Neural crest cell (in vitro differentiated cells): ENCODE measurements around the gene OPALIN. TPM values are rescaled to one million over a fixed set of nuclear protein-coding genes. Genes with fewer than 3 reads are reported as not detected.

ENCODE experiments used
- DNase-seq: peaks from one replicate; pipeline ENCODE4 v3.0.0; 2021; ENCODE audit warnings: low read depth, mixed read lengths, low spot score
- H3K27ac Mint-ChIP-seq: one replicate; pipeline ENCODE4 v1.8.0; 2021; ENCODE audit warnings: mild to moderate bottlenecking, mixed read lengths; ENCODE audit not compliant: unreplicated experiment
- H3K27me3 Mint-ChIP-seq: 2 replicates; pipeline ENCODE4 v1.8.0; 2021; ENCODE audit warnings: low read depth, mild to moderate bottlenecking, mixed read lengths
- H3K36me3 Mint-ChIP-seq: 2 replicates; pipeline ENCODE4 v1.8.0; 2021; ENCODE audit warnings: low read depth, mild to moderate bottlenecking, mixed read lengths
- H3K4me1 Mint-ChIP-seq: 2 replicates; pipeline ENCODE4 v1.8.0; 2021; ENCODE audit warnings: mixed read lengths
- H3K4me3 Mint-ChIP-seq: one replicate; pipeline ENCODE4 v1.8.0; 2021; ENCODE audit warnings: mild to moderate bottlenecking, mixed read lengths
- H3K9me3 Mint-ChIP-seq: 2 replicates; pipeline ENCODE4 v1.8.0; 2021; ENCODE audit warnings: mixed read lengths
- CTCF ChIP-seq: fragments of 200-600 bp; sonication (generic); conservative IDR thresholded peaks from 2 replicates; pipeline ENCODE4 v1.5.0; 2021; ENCODE audit warnings: antibody characterized with exemption, mild to moderate bottlenecking
- total RNA-seq: library from RNA; stranded (reverse); gene quantifications from 2 replicates; pipeline ENCODE4 v1.2.1, GENCODE V29; 2021

Gene OPALIN
- total RNA-seq, 1 donor from 2014 or later = not detected

GRCh38 chr10:96367470-96367869 lies 8.7 kb upstream of the OPALIN start:
- no peak overlapping the region for H3K4me3 Mint-ChIP-seq
- peaks cover 6% of the 10 kb centered on the region for H3K4me1 Mint-ChIP-seq
- no peaks in the 10 kb centered on the region for H3K27me3 Mint-ChIP-seq
- no peak for DNase-seq
- no peaks in the 10 kb centered on the region for H3K9me3 Mint-ChIP-seq
- H3K36me3 Mint-ChIP-seq = no peaks in the 10 kb centered on the region
- no peak overlapping the region for H3K27ac Mint-ChIP-seq
- no peak for TF ChIP-seq CTCF

GRCh38 chr10:96366508-96366907 lies 7.7 kb upstream of the OPALIN start:
- H3K9me3 Mint-ChIP-seq = no peaks in the 10 kb centered on the region
- no peak for DNase-seq
- H3K4me3 Mint-ChIP-seq = no peak overlapping the region
- no peaks in the 10 kb centered on the region for H3K4me1 Mint-ChIP-seq
- no peaks in the 10 kb centered on the region for H3K27me3 Mint-ChIP-seq
- no peak overlapping the region for H3K27ac Mint-ChIP-seq
- no peaks in the 10 kb centered on the region for H3K36me3 Mint-ChIP-seq
- TF ChIP-seq CTCF = no peak

GRCh38 chr10:96365571-96365970 lies 6.8 kb upstream of the OPALIN start:
- Mint-ChIP-seq H3K9me3 (no peaks in the 10 kb centered on the region), H3K4me3 (no peak overlapping the region), H3K36me3 (no peaks in the 10 kb centered on the region), H3K27ac (no peak overlapping the region), H3K4me1 (no peaks in the 10 kb centered on the region), H3K27me3 (no peaks in the 10 kb centered on the region)
- DNase-seq = no peak
- TF ChIP-seq CTCF = no peak

- Mint-ChIP-seq H3K4me3 (no peak overlapping the region), H3K4me1 (no peaks in the 10 kb centered on the region), H3K27me3 (peaks cover 5% of the 10 kb centered on the region), H3K36me3 (no peaks in the 10 kb centered on the region), H3K27ac (no peak overlapping the region), H3K9me3 (no peaks in the 10 kb centered on the region)
- no peak for TF ChIP-seq CTCF
- DNase-seq = no peak
Measured at GRCh38 chr10:96360766-96361165, 2.0 kb upstream of the OPALIN start.

- H3K27me3 Mint-ChIP-seq = peaks cover 5% of the 10 kb centered on the region
- no peaks in the 10 kb centered on the region for H3K4me1 Mint-ChIP-seq
- H3K27ac Mint-ChIP-seq = no peak overlapping the region
- H3K9me3 Mint-ChIP-seq = no peaks in the 10 kb centered on the region
- DNase-seq = no peak
- H3K4me3 Mint-ChIP-seq = no peak overlapping the region
- TF ChIP-seq CTCF = no peak
- no peaks in the 10 kb centered on the region for H3K36me3 Mint-ChIP-seq
Measured at GRCh38 chr10:96360331-96360730, 1.5 kb upstream of the OPALIN start.

- Mint-ChIP-seq H3K9me3 (no peaks in the 10 kb centered on the region), H3K4me3 (no peak overlapping the region)
Measured at GRCh38 chr10:96359616-96360015, 814 bp upstream of the OPALIN start.

More at GRCh38 chr10:96359616-96360015, 814 bp upstream of the OPALIN start:
- peaks cover 8% of the 10 kb centered on the region for H3K27me3 Mint-ChIP-seq
- H3K27ac Mint-ChIP-seq = no peak overlapping the region
- TF ChIP-seq CTCF = no peak
- no peaks in the 10 kb centered on the region for H3K4me1 Mint-ChIP-seq
- no peaks in the 10 kb centered on the region for H3K36me3 Mint-ChIP-seq
- no peak for DNase-seq
